22Rv1 (cell line): ENCODE measurements around the gene DEFB119.

Source experiments
- ZFX ChIP-seq: fragments of 450-650 bp; IDR thresholded peaks from 2 replicates; pipeline ENCODE4 v1.6.1; 2017; ENCODE audit warnings: antibody characterized with exemption, borderline replicate concordance
- TF ChIP-seq, protein P1 (sequence below): fragments of 450-650 bp; IDR thresholded peaks from 2 replicates; pipeline ENCODE4 v1.5.1; 2017; ENCODE audit warnings: mild to moderate bottlenecking

DNA sequence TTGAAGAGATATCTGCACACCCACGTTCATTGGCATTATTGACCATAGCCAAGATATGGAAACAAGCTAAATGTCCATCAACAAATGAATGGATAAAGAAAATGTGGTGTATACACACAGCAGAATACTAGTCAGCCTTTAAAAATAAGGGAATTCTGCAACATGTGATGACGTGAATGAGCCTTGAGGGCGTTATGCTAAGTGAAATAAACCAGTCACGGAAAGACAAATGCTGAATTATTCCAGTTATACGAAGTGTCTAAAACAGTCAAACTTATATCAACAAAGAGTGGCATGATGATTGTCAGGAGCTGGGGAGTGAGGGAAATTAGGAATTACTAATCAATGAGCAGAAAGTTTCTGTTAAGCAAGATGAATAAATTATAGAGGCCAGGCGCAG, 24.0 kb upstream of the DEFB119 start:
- TF ChIP-seq, protein P1, sequence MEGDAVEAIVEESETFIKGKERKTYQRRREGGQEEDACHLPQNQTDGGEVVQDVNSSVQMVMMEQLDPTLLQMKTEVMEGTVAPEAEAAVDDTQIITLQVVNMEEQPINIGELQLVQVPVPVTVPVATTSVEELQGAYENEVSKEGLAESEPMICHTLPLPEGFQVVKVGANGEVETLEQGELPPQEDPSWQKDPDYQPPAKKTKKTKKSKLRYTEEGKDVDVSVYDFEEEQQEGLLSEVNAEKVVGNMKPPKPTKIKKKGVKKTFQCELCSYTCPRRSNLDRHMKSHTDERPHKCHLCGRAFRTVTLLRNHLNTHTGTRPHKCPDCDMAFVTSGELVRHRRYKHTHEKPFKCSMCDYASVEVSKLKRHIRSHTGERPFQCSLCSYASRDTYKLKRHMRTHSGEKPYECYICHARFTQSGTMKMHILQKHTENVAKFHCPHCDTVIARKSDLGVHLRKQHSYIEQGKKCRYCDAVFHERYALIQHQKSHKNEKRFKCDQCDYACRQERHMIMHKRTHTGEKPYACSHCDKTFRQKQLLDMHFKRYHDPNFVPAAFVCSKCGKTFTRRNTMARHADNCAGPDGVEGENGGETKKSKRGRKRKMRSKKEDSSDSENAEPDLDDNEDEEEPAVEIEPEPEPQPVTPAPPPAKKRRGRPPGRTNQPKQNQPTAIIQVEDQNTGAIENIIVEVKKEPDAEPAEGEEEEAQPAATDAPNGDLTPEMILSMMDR = no peak
- TF ChIP-seq ZFX = no peak
